Left renal cortex interstitium (tissue), 4 donors: Measurements from ENCODE around the gene ARHGAP9. TPM values are rescaled to one million over a fixed set of nuclear protein-coding genes. Genes with fewer than 3 reads are reported as not detected.
"Not testable (repeated sequence)": the region's sequence is repeated elsewhere in the genome, so short reads cannot be mapped to it uniquely, and the experiment has no call there.

Experiments
- DNase-seq, 4 donors: peaks; one replicate each; pipeline ENCODE4 v3.0.0-alpha.2; 2013; ENCODE audit warnings: low read depth in 4 of 4, low spot score in 2 of 4, missing footprints in 1 of 4
- polyA plus RNA-seq, 4 donors: library from polyadenylated mRNA; unstranded; fragments of 120-200 nt; gene quantifications; one replicate each; pipeline ENCODE4 v1.2.1, GENCODE V29; 2013; ENCODE audit not compliant: insufficient read length in 4 of 4

The ARHGAP9 gene
- polyA plus RNA-seq, 4 donors, result 1.1 to 3.8 (median 3.1) TPM

DNA sequence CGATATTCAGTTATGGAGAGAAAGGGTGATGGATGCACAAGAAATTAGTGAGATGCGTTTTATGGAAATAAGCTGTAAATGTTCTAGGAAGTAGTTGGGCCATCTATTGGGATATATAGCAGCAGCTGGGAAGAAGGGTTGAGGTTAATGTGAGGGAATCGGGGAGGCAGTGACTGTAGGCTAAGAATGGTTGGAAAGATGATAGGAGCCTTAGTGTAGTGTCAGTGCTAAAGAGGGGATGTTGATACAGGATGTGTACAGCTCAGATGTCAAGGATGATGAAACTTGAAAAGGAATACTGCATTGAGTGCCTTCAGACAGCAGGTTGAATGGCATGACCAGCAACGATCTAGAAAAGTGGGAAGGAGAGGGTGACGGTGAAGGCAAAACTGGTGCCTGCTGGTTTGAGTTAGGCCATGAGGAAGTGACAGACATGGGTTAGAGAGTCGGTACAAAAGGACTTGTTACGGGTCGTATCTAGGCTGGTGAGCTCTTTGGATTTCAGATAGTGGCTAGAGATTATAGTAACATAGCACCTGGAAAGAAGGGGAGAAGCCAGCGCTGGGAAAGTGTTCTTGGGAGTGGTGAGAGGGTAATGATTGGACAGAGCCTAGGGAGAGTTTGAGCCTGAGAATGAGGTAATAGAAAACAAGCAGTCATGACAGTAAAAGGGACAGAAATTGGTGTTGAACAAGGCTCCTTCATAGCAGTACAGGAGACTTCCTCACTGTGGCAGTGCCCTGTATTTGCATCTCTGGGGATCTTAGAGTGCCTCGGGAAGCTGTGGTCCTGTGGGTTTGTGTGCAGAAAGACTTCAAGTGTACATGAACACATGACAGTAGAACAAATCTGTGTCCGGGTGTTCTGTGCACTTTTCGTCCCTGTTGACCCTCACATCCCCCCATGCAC is 17.8 kb upstream of the ARHGAP9 start:
- no peak for DNase-seq

GRCh38 chr12:57496822-57497221 is 17.2 kb upstream of the ARHGAP9 start:
- no peak for DNase-seq

- not testable (repeated sequence) for DNase-seq
These were observed 15.5 kb upstream of the ARHGAP9 start for GRCh38 chr12:57495051-57495701.

- DNase-seq, result no peak
These were observed 12.0 kb upstream of the ARHGAP9 start for GRCh38 chr12:57491393-57492280.

- DNase-seq, result no peak
These were observed 10.5 kb upstream of the ARHGAP9 start for GRCh38 chr12:57490126-57490525.

DNA sequence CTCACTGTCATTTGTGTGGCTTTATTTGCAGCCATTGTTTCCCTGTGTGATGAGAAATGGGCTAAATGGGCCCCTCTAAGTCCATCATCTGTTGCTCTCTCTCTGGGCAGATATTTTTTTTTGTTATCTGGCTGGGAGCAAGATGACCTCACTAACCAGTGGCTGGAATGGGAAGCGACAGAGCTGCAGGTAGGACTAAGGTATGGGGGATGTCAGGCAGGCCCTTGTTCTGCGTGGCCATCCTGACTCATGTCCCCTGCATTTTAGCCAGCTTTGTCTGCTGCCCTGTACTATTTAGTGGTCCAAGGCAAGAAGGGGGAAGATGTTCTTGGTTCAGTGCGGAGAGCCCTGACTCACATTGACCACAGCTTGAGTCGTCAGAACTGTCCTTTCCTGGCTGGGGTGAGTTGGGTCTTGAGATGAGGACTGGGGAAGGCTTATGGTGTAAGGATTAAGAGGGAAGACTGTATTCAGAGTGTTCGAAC is 9.5 kb upstream of the ARHGAP9 start:
- no peak for DNase-seq

DNA sequence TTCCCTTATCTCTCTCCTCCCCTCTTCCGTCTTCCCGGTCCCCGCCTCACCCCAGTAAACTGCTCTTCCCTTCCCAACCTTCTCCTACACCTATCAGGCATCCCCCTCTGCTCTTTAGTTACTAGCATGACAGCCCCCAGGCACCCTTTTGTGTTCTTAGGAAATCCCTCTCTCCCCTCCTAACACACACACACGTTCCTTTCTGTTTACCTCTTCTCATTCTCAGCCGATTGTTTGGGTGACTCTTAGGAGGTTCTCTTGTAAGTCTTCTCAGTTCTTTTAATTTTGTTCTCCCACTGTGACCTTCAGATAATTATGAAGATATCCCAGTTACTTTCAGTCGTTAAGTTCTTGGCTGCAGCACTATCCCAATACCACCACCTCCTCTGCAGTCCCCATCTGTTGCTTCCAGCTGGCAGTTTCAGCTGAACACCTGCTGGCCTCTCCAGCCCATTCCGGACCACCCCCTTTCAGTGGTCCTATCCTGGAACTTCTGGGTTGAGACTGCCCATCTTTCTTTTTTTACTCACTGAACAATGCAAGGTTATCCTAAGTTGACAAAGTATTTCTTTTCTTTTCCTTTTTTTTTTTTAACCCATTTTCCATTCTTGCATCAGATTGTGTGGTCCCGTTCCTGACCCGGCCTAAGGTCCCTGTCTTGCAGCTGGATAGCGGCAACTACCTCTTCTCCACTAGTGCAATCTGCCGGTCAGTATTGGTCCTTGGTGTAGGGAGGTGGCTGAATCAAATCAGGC is 8.9 kb upstream of the ARHGAP9 start:
- DNase-seq, result no peak

DNA sequence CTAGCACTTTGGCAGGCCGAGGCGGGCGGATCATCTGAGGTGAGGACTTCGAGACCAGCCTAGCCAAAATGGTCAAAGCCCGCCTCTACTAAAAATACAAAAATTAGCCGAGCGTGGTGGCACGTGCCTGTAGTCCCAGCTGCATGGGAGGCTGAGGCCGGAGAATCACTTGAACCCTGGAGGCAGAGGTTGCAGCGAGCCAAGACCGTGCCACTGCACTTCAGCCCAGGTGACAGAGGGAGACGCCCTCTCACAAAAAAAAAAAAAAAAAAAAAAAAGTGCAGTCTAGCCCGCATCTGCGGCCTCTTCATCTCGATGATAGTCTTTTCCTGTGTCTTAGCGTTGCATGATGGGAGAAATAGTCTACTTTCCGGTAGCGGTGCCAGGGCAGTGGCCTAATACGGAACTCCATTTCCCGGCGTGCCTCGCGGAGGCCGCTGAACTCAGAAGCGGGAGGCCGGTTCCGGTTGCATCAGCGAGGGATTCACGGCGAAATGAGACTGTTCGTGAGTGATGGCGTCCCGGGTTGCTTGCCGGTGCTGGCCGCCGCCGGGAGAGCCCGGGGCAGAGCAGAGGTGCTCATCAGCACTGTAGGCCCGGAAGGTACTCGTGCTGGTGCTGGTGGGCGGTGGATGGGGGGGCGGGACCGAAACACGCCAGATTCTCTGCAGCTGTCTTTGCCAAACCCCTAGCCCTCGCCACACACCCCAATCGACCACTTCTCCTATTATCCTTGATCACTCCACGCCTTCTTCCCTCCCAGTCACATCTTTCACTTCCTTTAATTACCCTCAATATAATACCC is 8.1 kb upstream of the ARHGAP9 start, which contains the start of gene MARS1:
TSS of gene MARS1 (plus strand) at position 472 of the 805 bp plus-strand sequence. CDS start at position 495, 23 bp downstream.
- DNase-seq, result peak; percentile 78 to 96 (median 87)

DNA sequence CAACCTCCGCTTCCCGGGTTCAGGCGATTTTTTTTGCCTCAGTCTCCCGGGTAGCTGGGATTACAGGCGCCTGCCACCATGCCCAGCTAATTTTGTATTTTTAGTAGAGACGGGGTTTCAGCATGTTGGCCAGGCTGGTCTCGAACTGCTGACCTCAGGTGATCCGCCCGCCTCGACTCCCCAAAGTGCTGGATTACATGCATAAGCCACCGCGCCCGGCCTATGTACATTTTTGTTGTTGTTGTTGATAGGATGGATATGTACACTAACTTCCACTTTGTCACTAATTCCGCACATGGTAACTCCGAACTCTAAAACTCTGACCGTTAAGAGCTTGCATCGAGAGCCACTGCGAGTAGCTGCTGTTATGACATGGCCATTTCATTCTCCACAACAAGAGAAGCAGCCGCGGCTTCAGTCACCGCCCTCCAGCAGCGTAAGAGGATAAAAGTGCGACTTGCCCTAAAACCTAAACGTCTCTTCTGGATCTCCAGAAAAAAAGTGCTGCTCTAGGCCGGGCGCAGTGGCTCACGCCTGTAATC is 7.5 kb upstream of the ARHGAP9 start:
- no peak for DNase-seq

DNA sequence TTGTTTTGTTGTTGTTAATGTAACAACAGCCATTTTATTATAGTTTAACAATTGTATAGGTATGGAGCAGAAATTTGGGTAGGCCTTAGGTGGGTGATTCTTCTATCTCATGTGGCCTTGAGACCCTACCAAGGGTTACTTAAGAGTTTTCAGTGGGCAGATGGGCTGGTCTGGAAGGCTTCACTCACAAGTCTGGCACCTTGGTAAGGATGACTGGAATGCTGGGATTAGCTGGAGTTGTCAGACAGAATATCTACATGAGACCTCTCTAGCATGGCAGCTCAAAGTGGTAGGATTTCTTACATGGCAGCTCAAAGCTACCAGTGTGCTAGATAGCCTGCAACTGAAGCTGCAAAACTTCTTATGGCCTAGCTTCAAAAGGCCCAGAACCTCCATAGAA is 6.0 kb upstream of the ARHGAP9 start:
- DNase-seq, result no peak

GRCh38 chr12:57483466-57483865 is 3.8 kb upstream of the ARHGAP9 start:
- DNase-seq, result no peak

GRCh38 chr12:57481671-57482070 is 2.0 kb upstream of the ARHGAP9 start:
- no peak for DNase-seq

GRCh38 chr12:57479043-57479375 is 657 bp downstream of the ARHGAP9 start:
- no peak for DNase-seq

DNA sequence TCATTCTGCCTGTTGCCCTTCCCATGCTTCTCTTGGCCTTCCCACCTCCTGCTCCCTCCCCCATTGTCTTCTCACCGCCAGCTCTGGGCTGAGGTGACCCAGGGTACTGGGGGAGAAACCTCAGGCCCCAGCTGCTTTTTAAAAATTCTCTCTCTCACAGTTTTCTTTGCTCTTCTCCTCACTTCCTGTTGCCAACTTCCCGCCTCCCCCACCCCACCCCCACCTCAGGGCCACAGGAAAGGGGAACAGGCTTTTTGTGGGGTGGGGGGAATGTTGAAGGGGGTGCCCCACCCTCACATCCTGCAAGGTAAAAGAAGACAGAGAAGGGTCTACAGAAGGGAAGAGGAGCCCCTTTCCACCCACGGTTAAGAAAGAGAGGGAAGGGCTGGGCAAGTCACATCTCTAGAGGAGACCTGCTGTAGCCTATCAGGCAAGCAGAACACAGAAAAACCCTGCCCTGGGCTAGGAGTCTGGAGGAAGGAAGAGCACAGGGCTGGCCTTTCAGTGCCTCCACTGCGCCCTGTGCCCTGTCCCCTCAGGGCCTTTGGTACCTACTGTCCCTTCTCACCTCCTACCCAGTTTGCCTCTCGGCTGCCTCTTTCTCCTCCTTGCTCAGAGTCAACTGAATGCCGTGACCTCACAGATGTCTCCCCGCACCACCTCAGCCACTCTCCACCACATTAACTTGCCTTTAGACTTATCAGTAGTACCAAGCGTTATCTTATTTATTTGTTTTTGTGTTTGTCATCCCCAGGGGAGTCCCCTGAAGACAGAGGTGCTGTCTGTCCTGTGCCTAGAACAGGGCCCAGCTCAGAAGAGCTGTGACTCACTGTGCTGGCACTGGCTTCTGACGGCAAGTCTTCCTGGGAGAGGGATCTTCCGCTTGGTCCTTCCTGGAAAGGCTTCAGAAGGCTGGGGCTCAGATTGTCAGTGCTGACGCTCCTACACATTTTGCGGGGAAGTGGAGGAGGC is 1.7 kb downstream of the ARHGAP9 start:
- DNase-seq, result no peak

DNA sequence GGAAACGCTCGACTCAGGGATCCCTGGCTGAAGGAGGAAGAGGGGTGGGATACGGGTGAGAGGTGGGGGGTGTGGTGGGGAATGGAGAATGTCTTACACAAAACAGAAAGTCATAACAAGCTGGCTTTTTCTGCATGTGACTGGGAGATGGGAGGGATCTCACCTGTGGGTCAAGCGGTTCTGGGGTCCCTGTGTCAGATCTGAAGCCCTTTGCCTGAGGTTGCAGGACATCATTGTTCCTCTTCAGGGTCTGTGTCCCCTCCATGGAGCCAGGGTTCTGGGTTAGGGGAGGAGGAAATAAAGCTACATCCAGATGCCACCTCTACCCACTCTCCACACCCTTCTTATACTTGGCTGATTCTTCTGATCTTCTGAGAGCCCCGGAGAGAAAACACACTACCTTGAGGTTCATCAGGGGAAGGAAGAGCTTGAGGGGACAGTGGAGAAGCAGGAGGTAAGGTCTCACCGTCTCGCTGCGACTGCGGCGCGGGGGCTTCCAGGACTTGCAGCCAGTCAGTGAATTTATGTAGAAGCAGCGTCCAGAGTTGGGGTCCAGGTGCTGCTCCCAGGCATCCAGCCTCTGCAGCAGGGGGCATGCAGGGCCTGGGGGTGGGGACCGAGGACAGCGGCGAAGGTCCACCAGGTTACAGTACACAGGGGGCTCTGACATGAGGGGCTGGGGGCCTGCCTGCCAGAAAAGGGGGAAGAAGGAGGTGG is 2.5 kb downstream of the ARHGAP9 start:
- DNase-seq, result no peak

- DNase-seq, result no peak
These were observed 3.3 kb downstream of the ARHGAP9 start for GRCh38 chr12:57476162-57476992.
